Germinal center (tissue), 1 donor: ENCODE data around the gene RALGAPB.
A peak's percentile ranks its signal among the peaks of the same experiment; 100 is the strongest.
"Not testable (repeated sequence)": the region's sequence is repeated elsewhere in the genome, so short reads cannot be mapped to it uniquely, and the experiment has no call there.

Experiments
- DNase-seq: peaks from one replicate; pipeline ENCODE4 v3.0.0; 2012; ENCODE audit warnings: mixed read lengths, low spot score

RALGAPB gene

GRCh38 chr20:38447251-38447661 lies 25.4 kb upstream of the RALGAPB start:
- no peak for DNase-seq

GRCh38 chr20:38447931-38448675 lies 24.5 kb upstream of the RALGAPB start:
- peak; percentile 76 for DNase-seq

- DNase-seq, result no peak
Measured at GRCh38 chr20:38449046-38449445, 23.6 kb upstream of the RALGAPB start.

- no peak for DNase-seq
Measured at GRCh38 chr20:38450412-38450975, 22.1 kb upstream of the RALGAPB start.

- no peak for DNase-seq
Measured at GRCh38 chr20:38452880-38453624, 19.6 kb upstream of the RALGAPB start.

- DNase-seq, result no peak
Measured at GRCh38 chr20:38453941-38454340, 18.7 kb upstream of the RALGAPB start.

GRCh38 chr20:38454556-38455473 lies 17.8 kb upstream of the RALGAPB start:
- DNase-seq, result no peak

GRCh38 chr20:38458314-38458713 lies 14.3 kb upstream of the RALGAPB start:
- no peak for DNase-seq

GRCh38 chr20:38460040-38460623 lies 12.5 kb upstream of the RALGAPB start:
- DNase-seq, result no peak

GRCh38 chr20:38460631-38461030 lies 12.0 kb upstream of the RALGAPB start:
- not testable (repeated sequence) for DNase-seq

GRCh38 chr20:38461167-38461566 lies 11.5 kb upstream of the RALGAPB start:
- DNase-seq, result not testable (repeated sequence)

- not testable (repeated sequence) for DNase-seq
Measured at GRCh38 chr20:38461569-38461968, 11.1 kb upstream of the RALGAPB start.

GRCh38 chr20:38466171-38466570 lies 6.5 kb upstream of the RALGAPB start:
- no peak for DNase-seq

GRCh38 chr20:38466983-38467382 lies 5.7 kb upstream of the RALGAPB start:
- no peak for DNase-seq

- DNase-seq, result no peak
Measured at GRCh38 chr20:38471245-38471644, 1.4 kb upstream of the RALGAPB start.

GRCh38 chr20:38471987-38472512 lies 593 bp upstream of the RALGAPB start:
- DNase-seq, result no peak

- DNase-seq, result no peak
Measured at GRCh38 chr20:38473367-38473795, 738 bp downstream of the RALGAPB start.

GRCh38 chr20:38477747-38478146 lies 5.1 kb downstream of the RALGAPB start:
- DNase-seq, result no peak

- no peak for DNase-seq
Measured at GRCh38 chr20:38479596-38479995, 7.0 kb downstream of the RALGAPB start.

- no peak for DNase-seq
Measured at GRCh38 chr20:38485041-38485440, 12.4 kb downstream of the RALGAPB start.

GRCh38 chr20:38489181-38489580 lies 16.5 kb downstream of the RALGAPB start:
- no peak for DNase-seq
